GM21390 (cell line): ENCODE data around the gene SIX1.

Experiments
- ATAC-seq: cut with Tn5 transposase; IDR thresholded peaks from one replicate; pipeline ENCODE4 v1.9.1; 2021; ENCODE audit not compliant: unreplicated experiment

The SIX1 gene

DNA sequence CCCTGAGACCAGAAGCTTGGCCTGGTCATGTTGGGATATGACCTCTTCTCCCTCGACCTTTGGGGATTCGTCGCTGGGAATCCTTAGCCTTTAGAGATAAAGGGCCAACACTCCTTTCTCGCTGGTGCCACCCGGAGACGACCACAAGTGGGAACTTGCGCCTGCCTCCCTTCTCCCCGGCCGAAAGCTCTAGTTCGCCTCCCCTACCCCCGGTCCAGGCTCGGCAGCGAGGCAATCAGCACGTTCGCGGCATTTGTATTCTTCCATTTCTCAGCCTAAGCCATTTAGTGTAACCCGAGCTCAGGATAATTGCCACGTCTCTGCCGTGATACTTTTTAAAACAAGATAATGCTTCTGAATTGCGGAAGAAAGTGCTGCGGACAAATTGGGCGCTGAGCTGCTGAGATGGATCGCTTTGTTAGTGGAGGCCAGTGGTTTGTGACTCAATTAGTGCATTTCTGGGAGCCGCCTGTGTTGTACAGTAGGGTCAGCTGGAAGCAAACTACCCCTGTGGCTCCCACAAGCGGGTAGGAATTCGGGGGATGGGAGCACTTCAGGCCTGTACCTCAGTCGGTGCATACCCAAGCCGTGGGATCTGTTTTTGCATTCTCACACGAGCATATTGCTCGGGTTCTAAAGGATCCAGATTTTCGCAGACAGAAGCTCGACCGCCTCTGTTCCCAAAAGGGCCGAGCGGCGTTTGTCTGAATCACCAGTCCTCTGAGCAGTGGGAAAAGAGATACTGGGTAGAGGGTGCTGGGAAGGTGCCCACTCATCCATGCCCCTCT lies 6.8 kb upstream of the SIX1 start:
- no peak for ATAC-seq

DNA sequence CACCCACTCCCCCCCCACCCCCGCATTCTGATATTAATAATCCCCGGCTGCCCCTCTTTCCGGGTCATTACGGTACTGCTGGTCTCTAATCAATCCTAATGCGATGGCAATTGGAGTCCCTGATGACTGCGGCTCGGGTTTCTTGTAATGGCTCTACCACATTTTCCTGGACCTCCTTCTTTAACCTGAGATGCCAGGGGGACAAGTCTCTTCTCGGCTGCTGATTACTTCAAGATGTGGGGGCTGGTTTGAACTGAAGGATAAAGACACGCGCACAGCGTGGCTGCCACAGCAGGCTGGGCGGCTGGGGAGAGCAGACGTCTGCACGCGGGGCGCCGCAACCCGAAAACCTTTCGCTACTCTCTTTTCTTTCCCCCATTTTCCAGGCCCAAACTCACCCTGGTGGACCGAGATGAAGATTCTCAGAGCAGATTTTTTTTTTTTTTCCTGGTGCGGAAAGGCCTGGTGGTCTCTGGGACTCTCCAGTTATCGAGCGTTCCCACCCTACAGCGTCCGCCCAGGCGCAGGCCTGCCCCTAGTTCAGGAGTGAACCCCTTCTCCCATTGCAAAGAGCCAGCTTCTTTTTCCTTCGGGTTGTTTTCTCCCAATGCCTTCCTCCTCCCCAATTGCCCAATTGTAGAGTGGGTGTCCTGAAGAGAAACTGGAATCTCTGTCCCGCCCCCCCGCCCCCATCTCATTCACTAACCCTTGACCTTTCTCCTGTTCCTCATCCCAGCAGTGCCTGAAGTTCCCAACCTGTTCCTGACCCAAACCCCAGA lies 6.0 kb upstream of the SIX1 start:
- ATAC-seq = no peak

DNA sequence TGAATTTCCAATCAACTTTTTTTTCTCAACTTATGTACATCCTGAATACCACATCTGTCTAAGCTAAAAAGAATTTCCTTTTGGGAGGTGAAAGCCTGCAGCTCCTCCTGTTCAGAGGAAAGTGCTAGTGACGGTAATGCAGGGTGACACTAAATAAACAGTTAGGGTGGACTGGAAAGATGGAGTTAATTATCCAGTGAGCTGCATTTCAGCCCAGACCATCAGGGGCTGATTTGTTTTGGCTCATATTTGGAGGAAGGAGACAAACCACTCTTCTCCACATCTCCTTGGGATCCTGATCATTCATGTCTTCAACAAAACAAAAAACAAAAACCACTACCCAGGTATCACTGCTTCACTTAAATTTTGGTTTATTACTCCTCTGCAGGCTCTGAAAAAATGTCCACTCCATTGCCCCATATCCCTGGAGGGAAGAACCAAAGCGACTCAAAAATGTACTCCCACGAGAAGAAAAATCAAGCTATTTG lies 5.1 kb upstream of the SIX1 start:
- ATAC-seq = no peak

DNA sequence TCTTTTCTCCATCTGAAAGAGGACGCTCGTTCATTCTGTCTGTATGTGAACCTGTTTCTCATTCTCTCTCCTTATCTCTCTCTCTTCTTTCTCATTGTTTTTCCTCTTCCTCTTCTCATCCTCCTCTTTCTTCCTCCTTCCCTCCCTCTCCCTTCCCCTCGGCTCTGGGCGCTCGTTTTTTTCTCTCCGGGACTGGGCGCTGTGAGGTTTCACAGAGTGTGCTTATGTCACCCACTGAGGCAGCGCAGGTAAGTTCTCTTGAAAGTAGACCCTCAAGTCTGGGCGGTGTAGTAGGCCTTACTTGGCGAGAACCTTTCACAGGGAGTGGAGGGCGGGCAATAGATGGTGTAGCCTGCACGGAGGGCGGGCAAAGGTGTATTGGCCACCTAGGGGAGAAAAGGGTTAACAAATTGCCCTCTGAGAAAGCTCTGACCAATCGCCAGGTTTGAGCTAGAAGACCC lies 4.5 kb upstream of the SIX1 start:
- ATAC-seq = no peak

DNA sequence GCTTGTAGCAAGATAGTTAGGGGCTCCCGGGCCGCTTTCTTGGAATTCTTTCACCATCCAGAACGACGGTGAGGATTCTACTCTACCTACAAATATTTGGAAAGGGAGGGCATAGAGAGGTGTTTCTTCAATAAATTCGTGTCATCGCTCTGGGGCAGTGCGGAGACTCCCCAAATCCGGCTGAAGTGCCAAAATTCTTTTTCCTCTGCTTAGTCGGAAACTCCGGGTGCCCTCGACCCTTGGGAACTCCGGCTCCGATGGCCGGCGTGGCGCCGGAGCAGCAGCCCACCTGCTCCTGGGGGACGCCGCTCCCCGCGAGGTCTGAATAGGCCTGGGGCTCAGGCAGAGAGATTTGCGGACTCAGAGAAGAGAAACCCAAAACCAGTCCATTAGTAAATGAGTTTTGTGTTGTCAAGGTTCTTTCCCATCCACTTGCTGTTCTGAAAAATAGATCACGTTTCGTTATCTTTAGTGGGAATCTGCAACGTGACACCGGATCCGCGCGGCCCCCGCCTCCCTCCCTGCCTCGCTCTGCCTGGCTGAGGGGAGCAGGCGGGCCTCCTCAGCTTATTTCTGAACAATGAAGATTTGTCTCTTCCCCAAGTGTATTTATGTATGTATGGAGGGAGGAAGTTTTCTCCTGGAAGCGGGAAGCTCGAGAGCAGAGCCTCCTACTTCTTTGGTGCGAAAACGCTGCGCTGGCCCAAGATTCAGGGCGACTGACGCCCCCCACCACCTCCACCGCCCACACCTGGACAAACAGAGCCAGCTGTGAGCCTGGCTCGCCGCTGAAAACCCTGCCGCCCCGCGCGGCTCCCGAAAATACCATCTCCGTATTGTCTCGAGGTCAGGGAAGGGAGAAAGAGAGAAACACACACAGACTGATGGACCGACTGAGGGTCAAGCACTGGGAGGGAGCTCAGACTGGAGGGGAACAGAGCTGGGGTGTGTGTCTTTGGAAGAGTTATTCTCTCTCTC lies 3.7 kb upstream of the SIX1 start:
- ATAC-seq = no peak

DNA sequence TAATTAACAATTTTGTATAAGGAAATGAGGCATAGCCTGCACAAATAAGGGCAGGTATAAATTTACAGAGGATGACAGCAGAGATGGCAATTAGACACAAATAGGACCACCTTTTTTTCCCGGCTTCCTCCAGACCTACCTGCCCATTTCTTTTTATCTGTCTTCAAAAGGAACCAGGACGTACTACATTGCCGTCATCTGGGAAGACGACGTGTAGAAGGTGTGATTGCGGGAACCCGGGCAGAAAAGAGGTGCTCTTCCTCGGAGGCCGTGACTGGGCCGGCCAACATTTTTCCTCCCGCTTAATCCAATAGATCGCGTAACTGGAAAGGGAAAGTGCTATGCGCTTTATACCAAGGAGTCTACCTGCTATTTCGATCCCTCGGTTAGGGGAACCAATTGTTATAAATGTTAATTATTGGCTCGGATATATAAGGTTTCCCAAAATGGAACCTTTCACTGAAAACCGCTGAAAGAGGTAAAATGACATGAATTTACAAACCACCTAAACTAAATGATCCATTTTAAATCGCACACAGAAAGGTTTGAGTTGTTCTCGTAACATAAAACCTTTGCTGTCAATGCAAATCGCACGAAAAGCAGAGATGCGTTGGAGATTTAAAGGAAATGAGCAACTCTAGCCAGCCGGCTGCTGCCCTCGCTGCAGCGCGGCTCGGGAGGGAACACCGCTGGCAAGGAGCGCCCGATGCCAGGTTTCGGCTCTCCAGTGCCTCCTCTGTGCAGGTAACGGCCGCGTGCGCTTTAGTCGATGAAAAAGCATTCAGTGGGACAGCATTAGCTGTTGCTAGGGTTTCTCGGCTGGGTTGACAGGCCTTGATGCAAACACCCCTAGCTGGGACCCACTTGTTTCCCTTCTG lies 2.8 kb upstream of the SIX1 start:
- ATAC-seq = no peak

DNA sequence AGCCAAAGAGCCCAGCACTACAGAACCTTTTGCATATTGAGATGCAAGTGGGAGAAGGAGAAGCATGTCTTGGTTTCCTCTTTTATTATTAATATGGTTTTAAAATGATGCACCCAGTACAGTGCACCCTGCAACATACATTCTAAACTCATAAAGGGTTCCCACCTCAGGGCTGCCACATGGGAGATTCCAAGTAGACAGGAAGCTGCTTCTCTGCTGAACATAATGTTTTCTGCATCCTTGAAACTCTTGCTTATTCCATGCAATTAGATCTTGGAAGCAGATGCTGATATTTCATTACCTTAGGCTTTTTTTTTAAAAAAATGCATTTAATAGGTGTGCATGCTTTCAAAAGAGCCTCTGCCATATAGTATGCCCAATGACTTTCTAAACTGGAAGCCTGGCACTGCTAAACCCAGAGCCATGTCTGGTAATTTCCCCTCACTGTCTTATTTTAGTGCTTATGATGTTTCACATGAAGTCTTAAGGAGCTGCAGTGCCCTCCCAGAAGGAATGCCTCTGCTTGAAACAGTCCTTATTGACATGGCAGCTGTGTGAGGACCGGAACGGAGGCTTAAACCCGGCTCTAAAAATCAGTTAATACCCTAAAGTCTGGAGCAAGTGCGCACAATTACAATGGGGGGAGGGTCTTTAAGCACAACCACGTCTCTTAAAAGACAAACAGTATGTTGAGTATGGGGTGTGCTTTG lies 2.0 kb upstream of the SIX1 start:
- no peak for ATAC-seq

DNA sequence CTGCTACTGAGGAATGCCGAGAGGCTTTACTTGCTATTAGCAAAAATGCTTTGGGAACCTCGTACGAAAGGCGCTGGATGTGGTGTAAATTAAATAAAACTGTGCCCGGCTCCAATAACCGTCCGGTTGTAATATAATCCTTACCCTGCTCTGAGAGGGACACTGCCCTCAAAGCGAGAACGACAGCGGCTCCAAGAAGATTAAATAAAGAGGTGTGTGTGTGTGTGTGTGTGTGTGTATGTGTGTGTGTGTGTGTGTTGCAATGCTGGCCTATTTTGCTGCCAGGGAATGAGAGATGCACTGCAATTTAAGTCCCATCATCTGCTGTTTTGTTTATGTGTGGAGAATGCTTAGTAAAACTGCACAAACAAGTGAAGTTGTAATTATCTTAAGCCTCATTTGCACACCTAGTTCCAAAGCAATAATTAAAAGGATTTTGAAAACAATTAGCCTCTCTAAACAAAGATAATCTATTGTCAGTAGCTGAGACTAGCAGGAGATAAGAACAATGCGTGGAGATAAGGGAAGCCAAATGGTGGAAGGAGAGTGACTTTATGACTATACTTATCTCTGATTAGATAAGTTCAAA lies 1.2 kb upstream of the SIX1 start:
- no peak for ATAC-seq

DNA sequence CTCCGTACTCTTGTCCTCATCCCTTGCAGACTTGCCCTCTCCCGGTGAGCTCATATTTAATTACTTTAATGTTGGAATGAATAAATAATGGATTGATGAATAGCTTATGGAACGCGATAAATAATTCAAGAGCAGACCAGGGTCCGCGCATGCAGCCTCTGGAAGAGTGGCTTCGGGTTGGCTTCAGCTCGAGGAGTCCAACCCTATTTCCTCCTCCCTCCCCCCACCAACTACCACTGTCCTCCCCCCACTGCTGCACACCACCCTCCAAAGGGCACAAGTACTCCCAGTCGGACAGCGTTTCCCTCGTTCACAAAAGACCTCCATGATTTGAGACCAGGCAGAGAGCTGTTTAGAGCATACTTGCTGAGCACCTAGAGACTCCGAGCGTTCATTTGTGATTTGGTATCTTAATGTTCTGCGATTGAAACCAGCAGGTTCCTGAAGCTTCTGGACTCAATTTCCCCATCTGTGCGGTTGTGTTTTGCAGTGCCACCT lies 647 bp upstream of the SIX1 start:
- ATAC-seq = no peak

DNA sequence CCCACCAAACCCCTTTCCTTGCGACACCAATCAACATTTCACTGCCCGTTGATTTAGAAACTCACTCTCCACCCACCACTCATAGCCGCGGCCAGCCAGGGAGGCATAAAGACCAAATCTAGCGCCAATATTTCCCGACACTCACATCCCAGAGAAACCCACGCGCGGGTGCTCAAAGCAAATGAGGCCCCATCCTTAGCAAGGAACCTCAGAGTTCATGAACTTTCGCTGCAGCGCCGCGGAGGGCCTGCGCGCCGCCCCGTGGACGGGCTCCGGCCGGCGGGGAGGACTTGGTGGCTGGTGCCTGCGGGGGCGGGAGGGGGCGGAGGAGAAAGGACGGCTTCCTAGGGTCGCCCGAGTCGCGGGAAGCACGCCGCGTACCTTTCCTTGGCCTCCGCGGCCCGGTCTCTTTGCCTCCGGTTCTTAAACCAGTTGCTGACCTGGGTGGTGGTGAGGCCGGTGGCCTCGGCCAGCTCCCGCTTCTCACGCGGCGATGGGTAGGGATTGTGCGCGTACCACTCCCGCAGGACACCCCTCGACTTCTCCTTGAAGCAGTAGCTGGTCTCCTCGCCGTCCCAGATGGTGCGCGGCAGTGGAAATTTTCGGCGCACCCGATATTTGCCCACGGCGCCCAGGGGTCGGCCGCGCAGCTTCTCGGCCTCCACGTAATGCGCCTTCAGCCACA lies 886 bp downstream of the SIX1 start:
- no peak for ATAC-seq

DNA sequence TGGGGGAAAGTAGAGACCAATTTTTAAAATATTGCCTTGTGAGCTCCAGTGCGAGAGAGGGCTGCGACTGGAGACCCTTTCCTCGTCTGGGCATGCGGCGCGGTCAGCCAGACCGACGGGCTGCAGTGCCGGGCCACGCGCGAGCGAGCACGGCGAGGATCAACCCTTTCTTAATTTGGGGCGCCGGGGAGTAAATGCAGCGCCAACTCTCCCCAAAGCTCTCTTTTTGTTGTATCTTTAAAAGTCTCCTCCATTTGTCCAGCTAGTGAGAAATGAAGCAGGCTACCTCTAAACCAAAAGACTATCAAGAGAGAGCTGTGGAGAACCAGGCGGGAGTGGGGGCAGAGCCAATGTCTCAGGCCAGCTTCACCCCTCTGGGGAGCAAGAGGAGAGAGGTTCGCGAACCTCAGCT lies 1.4 kb downstream of the SIX1 start:
- ATAC-seq = no peak

DNA sequence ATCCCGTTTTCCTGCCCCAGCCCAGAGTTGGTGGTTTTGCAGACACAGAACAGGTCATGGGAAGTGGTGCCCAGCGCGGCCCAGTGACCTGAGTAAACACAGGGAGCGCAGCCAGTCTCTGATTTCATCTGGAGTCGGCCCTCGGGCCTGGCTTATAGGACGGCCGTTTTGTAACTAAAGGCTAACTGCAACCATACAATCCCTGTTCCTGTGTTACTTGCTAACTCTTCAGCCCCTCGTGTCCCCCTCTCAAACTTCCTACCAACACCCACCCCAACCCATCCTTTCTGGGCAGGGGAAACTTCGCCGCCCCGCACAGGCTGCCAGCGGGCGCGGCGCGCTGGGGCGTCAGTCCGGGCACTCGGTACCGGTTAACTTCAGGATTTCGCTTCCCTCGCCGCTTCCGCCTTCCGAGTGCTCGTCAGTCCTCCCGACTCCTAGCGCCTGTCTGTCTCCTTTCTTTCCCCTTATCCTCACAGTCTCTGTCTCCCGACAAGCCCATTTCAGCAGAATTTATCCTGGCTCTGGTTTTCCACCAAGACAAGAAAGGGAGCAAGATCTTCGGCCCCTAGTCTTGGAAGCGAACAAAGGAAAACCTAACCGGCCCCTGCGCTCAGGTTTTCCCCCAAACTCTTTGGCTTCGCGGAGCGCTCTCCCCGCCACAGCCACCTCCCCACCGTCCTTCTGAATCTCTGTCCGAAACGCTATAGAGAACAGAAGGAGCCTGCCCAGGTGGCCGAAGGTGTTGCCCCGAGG lies 2.0 kb downstream of the SIX1 start:
- no peak for ATAC-seq

DNA sequence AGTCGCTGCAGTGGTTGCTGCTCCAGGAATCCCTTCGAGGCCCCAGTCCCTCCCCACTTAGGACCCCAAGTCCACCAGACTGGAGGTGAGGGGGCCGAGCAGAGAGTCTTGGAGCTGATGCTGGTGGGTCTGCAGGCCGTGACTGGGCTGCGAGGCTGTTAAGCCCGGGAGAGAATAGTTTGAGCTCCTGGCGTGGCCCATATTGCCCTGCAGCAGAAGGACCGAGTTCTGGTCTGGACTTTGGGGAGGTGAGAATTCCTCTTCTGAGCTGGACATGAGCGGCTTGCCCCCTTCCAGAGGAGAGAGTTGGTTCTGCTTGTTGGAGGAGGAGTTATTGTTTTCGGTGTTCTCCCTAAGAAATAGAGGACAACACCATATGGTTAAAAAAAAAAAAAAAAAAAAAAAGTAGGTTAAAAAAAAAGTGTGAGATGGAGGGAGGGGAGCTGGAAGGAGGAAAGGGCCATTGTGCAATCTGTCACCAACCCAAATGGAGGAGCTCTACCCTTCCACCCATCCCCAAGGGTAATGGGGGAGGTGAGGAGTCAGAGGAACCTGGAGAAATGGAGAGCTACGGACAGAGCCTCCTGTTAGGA lies 3.0 kb downstream of the SIX1 start:
- no peak for ATAC-seq

DNA sequence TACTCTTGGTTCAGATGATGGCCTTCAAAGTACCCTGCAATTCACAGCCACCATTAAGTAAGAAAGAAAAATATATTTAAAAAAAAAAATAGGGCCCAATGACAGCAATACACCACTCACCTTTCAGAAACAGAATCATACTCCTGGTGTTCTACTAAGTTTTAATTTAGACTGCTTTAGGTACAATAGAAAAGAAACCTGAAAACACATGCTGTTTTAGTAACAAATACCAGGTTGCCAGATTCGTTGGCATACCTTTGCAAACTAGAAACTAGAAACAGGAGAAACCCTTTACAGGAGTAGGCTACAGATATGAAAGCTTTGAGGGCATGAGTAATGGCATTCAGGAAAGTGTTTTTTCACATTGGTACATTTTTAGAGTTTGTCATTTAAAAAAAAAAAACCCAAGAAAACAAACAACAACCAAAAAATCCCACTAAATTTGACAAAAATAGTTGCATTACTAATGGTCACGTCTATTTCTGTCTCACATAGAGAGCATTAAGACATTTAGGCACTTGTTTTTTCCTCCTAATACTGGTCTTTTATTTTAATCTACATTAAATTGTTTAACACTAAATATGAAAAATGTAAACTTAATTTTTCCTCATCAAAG lies 4.0 kb downstream of the SIX1 start:
- ATAC-seq = no peak

DNA sequence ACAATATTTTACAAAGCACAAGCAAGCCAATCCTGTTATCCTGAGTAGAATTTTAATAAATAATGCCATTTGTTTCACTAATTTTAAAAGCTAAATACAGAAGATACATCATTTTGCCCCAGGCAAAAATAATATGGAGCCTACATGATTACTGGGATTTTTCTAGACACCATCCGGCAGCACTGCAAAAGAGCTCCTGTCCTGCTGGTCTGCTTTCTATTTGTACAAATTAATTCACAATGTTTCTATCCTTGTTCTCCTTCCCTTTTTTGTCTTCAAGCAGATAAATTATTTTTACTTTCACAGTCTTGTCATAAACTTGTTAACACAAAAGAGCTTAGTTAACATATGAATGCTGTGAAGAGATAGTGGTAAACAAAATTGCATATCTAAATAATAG lies 4.6 kb downstream of the SIX1 start:
- ATAC-seq = no peak

DNA sequence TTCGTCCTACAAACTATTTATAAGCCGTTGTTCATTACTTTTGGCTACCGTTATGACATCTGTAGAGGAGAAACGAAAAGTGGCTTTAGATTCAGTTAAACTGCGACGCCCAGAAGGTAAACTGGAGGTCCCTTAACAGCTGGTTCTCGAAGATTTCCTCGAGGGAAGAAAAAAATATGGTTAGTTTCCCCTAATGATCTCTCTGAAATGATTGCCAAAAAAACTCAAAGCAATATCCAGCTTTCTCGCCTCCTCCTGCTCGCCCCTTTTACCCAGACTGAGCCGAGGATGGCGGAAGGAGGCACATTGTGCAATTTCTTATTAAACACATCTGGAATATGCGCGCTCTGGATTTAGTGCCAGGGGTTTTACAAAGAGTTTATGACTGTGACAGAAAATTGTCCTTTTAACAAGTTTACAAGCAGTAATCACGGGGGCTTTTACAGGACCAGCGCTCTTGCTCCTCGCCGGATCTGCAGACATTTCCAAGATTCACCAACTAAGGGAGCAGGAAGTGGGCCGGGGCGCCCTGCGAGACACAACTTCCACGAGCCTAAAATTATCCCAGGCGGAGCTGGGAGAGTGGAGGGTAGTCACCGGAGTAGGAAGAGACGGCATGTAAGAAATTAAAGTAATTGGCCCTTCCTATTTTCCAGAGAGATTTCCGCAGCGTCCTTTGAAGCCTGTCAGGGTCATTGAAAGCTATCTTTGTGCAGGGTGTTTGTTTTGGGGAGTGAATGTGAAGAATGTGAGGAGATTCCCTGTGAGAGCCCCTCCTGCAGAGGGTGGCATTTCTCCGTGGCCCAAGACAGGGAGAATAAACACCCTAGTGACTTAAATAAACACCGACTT lies 5.6 kb downstream of the SIX1 start:
- no peak for ATAC-seq
